HL-60/S4 treated with retinoic acid at 250 ng/mL for 4 days and 3 days (cell line): ENCODE measurements around the gene ADAT1.

Source experiments
- in situ Hi-C: fragments of 300-500 bp; cut with MboI; formaldehyde crosslinking; loops from 2 replicates; pipeline ENCODE4 v1.7.0; 2022; ENCODE audit warnings: low sequenced_read_pairs

ADAT1 gene

DNA sequence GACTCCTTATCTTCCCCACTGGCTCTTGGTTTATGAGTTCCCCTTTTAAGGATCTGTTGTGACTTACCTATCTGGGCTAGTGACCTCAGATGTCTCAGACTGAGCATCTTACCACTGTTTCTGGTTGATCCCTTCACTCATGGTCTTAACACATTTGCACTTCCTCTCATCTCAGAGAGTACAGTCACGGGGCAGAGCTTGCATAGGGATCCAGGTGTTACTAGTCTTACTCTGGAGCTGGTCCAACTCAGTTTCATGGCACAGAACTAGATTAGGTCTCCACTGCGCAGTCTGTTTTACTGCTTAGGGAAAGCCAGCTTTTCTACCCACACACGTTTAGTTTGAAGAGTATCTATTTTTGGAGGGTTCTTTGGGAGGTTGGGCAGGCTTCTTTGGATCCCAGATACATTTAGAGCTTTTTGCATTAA is 46.7 kb downstream of the ADAT1 start:
- in situ Hi-C loops, result no loop called here

DNA sequence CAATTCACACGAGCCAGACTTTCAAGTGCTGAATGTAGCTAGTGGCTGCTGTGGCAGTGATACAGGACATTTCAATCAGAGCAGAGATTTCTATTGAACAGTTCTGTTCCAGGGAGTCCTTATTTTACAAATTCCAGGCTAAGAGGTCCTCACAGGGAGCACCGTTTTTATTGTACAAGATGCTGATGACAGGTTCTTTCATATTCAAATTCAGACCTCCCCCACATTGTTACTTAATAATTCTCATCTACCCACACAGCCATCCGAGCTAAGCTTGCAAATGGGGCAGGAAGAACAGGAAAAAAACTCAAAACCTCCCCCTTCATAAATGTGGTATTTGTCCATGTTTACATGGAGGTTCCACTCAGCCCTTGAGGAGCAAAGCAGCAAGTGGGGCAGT is 47.1 kb downstream of the ADAT1 start:
- in situ Hi-C loops, result no loop called here

DNA sequence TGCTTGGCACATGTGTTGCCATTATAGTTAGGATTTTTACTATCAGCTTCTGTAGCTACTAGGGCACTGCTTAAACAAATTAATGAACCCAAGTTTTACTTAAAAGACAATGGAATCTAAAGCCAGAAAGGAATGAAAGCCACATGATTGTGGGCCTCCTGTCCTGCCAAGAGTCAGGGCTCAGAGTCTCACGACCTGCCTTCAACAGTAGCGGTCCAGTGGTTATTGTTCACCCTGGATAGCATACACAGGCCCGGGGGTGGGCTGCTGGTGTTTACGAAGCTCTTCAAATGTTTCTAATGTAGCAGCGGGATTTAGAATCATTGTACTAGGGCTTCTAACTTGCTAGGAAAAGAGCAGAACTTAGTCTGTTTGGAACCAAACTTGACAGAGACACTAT is 49.1 kb downstream of the ADAT1 start:
- in situ Hi-C loops, result no loop called here

DNA sequence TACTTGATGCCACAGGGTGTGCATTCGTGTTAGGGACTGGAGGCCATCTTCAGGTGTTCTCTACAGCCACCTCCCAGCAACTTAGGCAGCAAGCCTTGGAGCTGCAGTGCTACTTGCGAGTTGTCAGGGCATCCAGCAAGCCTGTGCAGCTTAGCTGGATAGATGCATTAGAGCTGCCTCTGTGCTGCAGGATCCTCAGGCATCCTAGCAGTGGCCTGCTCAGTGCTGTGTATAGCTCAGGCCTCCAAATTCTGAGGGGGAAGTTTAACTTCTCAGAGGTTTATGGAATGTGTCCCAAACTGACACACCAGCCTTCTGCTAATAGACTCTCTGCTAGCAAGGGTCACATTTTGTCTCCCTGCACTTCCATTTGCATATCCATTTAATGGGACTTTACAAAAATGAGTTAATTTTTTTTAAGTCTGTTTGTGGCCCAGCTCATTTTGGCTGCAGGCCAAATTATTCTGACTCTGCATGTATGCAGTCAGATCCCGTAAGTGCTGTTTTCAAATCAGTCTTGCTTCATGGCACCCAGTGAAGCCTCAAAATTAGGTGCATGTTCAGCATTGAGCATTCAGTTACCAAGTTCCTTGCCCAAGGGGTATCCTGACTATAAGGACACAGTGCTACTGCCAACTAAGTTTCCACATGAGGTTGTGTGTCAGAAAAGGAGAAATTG is 50.1 kb downstream of the ADAT1 start:
- in situ Hi-C loops, result no loop called here

- in situ Hi-C loops, result no loop called here
Observed at GRCh38 chr16:75570396-75571065, 52.5 kb downstream of the ADAT1 start.

GRCh38 chr16:75567911-75568310 is 55.2 kb downstream of the ADAT1 start:
- in situ Hi-C loops, result no loop called here

- in situ Hi-C loops, result no loop called here
Observed at GRCh38 chr16:75566758-75567255, 56.3 kb downstream of the ADAT1 start.

DNA sequence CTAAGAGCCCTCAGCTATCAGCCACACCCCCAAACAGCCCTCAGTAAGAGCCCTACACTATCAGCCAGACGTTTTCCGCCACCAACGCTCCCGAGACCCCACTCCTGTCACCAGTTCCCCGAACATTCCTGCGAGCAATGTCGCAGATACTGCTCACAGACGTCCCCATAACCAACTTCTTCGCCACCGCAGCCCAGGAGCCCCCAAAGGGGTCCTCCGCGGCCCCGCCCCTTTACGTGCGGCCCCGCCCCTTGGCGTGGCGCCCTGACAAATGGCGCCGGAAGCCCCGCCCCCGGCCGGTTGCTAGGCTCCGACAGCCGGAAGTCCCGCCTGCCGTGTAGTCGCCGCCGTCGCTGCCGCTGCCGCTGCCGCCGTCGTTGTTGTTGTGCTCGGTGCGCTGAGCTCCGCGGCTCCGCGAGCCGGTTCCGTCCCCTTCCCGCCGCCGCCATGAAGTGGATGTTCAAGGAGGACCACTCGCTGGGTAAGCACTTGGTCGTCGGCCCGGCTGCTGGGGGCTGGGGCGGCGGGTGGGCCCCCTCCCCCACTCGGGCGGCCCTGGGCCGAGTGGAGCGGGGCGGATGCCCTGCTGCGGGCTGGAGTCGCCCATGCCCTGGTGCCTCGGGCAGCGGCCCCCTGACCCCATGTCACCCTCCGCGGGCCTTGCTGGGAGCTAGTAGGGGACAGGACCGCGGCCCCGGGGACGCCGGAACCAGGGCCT is 56.9 kb downstream of the ADAT1 start, which contains the start of gene GABARAPL2:
Gene GABARAPL2, plus strand, starts transcription at position 340 of the 718 bp plus-strand sequence. Its CDS starts 108 bp downstream, at position 448.
- in situ Hi-C loops, result no loop called here

DNA sequence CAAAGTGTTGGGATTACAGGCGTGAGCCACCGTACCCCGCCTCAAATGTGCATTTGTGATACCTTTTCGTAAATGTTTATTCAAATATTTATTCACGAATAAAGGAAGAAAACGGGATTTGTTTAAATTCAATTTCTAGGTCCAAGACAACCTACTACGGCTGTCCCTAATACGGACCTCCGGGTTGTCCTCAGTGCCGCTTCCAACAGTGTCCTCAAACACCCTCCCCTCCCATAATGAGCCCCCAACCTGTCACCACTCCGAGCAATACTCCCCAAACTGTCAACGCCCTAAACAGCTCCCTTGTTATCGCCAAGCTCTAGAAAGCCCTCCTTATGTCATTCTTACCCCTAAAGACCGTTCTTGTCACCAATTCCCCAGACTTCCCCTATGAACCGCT is 57.4 kb downstream of the ADAT1 start:
- in situ Hi-C loops, result no loop called here

DNA sequence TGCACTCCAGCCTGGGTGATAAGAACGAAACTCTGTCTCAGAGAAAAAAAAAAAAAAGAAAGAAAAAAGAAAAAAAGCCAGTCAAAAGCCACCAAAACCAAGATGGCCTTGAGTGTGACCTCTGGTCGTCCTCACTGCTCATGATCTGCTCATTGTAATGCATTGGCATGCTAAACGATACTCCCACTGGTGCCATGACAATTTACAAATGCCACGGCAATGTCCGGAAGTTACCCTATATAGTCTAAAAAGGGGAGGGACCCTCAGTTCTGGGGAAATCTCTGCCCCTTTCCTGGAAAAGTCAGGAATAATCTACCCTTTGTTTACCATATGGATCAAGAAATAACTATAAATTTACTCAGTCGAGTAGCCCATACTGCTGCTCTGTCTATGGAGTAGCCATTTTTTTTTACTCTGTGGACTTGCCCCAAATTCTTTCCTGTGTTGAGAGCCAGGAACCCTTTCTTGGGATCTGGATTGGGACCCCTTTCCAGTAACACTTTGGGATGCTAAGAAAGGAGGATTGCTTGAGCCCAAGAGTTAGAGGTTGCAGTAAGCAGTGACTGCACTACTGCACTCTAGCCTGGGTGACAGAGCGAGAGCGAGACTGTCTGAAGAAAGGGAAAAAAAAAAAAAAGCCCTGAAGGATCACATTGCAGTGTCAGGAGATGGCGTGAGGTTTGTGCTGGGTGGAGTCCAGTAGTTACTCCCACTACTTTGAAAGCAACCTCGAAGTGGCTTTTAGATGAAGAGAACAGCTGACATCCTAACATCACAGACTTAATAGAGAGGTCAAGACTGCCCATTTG is 63.3 kb downstream of the ADAT1 start:
- in situ Hi-C loops, result no loop called here

- in situ Hi-C loops, result no loop called here
Observed at GRCh38 chr16:75558846-75559401, 64.2 kb downstream of the ADAT1 start.

- in situ Hi-C loops, result no loop called here
Observed at GRCh38 chr16:75556431-75556950, 66.6 kb downstream of the ADAT1 start.

DNA sequence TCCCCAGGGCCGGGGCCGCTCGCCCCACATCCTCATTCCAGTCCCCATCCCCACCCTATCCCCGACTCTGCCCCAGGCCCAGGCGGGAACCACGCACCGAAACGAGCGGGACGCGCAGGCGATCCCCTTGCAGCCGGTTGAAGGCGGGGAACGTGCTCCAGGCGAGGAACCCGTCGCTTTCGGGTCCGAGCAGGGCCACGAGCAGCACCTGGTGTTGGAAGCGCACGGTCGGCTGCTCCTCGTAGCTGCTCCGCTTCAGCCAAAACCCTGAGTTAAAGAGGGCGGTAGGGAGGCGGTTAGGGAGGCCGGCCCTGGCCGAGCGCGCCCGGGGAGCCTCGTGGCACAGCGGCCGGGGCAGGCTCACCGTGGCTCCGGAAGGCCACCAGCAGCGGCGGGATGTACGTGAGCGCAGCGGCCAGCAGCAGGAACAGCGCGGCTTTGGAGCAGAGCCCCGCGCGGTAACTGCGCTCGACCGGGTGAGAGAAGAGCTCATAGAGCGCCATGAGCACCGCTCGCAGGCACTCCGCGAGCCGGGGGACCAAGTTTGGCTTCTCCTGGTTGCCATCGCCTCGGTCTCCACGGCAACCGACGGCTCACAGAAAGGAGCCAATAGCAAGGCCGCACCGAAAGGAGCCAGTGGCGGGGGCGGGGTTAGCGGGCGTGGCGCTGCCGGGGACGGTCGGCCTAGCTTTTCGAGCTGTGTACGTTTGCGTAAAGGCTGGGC is 67.2 kb downstream of the ADAT1 start, which contains the start of gene TMEM231:
Gene TMEM231, minus strand, starts transcription at position 546 of the 724 bp plus-strand sequence. Its CDS starts 43 bp downstream, at position 503.
- in situ Hi-C loops, result no loop called here

DNA sequence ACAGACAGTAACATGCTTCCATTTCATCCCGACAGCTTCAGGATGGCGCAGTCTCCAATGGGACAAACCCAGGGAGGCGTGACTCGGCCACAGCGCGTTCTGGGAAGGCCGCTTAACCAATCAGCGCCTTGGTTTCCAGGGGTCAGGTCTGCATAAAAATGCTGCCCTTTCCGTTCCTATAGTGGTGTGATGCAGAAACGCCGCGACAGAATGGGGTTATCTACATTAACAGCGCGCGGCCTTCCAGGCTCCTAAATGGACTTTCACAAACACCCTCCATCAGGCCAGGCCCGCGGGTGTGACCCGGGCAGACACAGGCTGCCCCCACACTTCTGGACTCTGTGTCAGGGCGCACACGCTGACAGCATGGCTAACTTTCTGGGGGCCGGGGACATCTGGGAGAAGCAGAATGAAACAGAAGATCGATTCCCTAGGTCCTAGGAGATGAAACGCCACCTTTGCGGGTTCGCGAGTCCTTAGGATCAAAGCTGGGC is 67.8 kb downstream of the ADAT1 start:
- in situ Hi-C loops, result no loop called here

- in situ Hi-C loops, result no loop called here
Observed at GRCh38 chr16:75552951-75553350, 70.1 kb downstream of the ADAT1 start.

- in situ Hi-C loops, result no loop called here
Observed at GRCh38 chr16:75550211-75550662, 72.8 kb downstream of the ADAT1 start.
